ENCODE results near the gene PALM3. TPM values are rescaled to one million over a fixed set of nuclear protein-coding genes. Genes with fewer than 3 reads are reported as not detected.
A peak's percentile ranks its signal among the peaks of the same experiment; 100 is the strongest.

Gene PALM3
- total RNA-seq, 4 donors from 2014 or later: 0.32 to 0.42 TPM; not detected in 2

DNA sequence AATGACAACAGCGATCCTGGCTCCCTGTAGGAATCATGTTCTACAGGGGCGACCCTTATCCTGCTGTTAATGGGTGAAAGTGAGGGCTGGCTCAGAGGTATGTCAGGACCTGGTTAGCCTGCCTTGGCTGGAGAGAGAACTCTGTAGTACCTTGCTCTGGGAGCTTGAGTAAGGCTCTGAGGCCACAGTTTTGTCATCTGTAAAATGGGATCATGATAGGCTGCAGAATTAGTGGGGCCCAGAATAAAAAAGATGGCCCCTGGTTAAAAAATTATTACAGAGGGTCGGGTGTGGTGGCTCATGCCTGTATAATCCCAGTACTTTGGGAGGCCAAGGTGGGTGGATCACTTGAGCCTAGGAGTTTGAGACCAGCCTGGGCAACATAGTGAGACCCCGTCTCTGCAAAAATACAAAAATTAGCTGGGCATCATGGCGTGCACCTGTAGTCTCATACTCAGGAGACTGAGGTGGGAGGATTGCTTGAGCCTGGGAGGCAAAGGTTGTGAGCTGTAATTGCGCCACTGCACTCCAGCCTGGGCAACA is 39.2 kb upstream of the PALM3 start:
- H3K27ac ChIP-seq (replicated peaks in 1 of 4): no peak overlapping the region
- no peak for TF ChIP-seq CTCF (IDR thresholded peaks at IDR 0.05)
- no peak for TF ChIP-seq POLR2A (IDR thresholded peaks at IDR 0.05; ENCODE audit: low read depth)
- TF ChIP-seq POLR2AphosphoS5 (IDR thresholded peaks at IDR 0.05): no peak
- TF ChIP-seq EP300 (IDR thresholded peaks at IDR 0.05): no peak
- H3K36me3 ChIP-seq: peaks cover 72 to 99% (median 94%) of the 10 kb centered on the region in 4 donors
- intact Hi-C loops (cut with DNase I): no loop called here
- H3K4me1 ChIP-seq: peaks cover 0 to 14% (median 4%) of the 10 kb centered on the region in 4 donors
- DNase-seq (ENCODE audit: extremely low spot score): no peak
- no peak overlapping the region for H3K4me3 ChIP-seq
- H3K27me3 ChIP-seq: no peaks in the 10 kb centered on the region
- WGBS: 80% methylated on average over 5 of the region's 6 CpGs
- H3K9me3 ChIP-seq: no peaks in the 10 kb centered on the region

DNA sequence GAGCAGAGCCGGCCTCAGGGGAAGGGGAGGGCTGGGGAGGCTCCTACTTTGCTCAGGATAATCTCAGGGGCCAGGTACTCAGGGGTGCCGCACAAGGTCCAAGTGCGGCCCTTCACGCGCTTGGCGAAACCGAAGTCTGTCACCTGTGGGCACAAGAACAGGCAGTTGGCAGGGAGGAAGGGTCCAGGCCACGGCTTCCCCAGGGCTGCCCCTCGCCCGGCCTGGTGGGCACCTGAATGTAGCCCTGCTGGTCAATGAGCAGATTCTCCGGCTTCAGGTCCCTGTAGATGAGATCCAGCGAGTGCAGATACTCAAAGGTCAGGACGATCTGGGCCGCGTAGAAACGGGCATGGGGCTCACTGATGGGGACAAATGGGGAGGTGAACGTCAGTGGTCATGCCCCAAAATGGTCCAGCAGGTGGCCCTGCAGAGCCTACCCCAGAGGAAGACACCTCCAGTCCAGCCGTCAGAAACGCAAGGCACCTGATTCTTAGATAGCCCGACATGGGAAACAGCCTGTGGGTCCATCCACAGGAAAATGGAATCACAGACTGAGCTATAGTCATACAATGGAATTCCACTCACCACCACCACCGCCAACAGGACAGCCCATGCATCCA is 35.8 kb upstream of the PALM3 start:
- Histone ChIP-seq H3K36me3 (peaks cover 51 to 76% (median 67%) of the 10 kb centered on the region in 4 donors), H3K27ac (replicated peaks in 1 of 4) (no peak overlapping the region), H3K4me1 (peaks cover 0 to 8% (median 3%) of the 10 kb centered on the region in 4 donors), H3K27me3 (no peaks in the 10 kb centered on the region), H3K9me3 (peaks cover 0 to 10% (median 7%) of the 10 kb centered on the region in 4 donors), H3K4me3 (no peak overlapping the region)
- intact Hi-C loops (cut with DNase I): no loop called here
- TF ChIP-seq CTCF (IDR thresholded peaks at IDR 0.05): peak in 2 of 3 experiments; percentile 21 to 26
- no peak for TF ChIP-seq EP300 (IDR thresholded peaks at IDR 0.05)
- no peak for TF ChIP-seq POLR2A (IDR thresholded peaks at IDR 0.05; ENCODE audit: low read depth)
- TF ChIP-seq POLR2AphosphoS5 (IDR thresholded peaks at IDR 0.05): no peak
- 81% methylated on average over 15 of the region's 21 CpGs for WGBS
- DNase-seq (ENCODE audit: extremely low spot score): no peak

- no peak for TF ChIP-seq POLR2A (IDR thresholded peaks at IDR 0.05; ENCODE audit: low read depth)
- TF ChIP-seq POLR2AphosphoS5 (IDR thresholded peaks at IDR 0.05): no peak
- TF ChIP-seq CTCF (IDR thresholded peaks at IDR 0.05): no peak
- no peak for TF ChIP-seq EP300 (IDR thresholded peaks at IDR 0.05)
- DNase-seq (ENCODE audit: extremely low spot score): no peak
- Histone ChIP-seq H3K9me3 (peaks cover 0 to 10% (median 7%) of the 10 kb centered on the region in 4 donors), H3K4me3 (no peak overlapping the region), H3K4me1 (peaks cover 6 to 9% (median 8%) of the 10 kb centered on the region in 4 donors), H3K27me3 (no peaks in the 10 kb centered on the region), H3K27ac (replicated peaks in 1 of 4) (no peak overlapping the region), H3K36me3 (peaks cover 38 to 64% (median 55%) of the 10 kb centered on the region in 4 donors)
- WGBS: 95% methylated on average over 6 of the region's 11 CpGs
- intact Hi-C loops (cut with DNase I): no loop called here
These were observed 34.6 kb upstream of the PALM3 start for GRCh38 chr19:14096272-14096992.

GRCh38 chr19:14094854-14095253 is 33.0 kb upstream of the PALM3 start:
- Histone ChIP-seq H3K4me3 (no peak overlapping the region), H3K27me3 (no peaks in the 10 kb centered on the region), H3K4me1 (peaks cover 8 to 12% (median 9%) of the 10 kb centered on the region in 4 donors), H3K36me3 (peaks cover 25 to 48% (median 40%) of the 10 kb centered on the region in 4 donors), H3K9me3 (peaks cover 0 to 10% (median 7%) of the 10 kb centered on the region in 4 donors), H3K27ac (replicated peaks in 1 of 4) (no peak overlapping the region)
- intact Hi-C loops (cut with DNase I): no loop called here
- 86% methylated on average over 7 of the region's 7 CpGs for WGBS
- TF ChIP-seq CTCF (IDR thresholded peaks at IDR 0.05): no peak
- no peak for TF ChIP-seq POLR2A (IDR thresholded peaks at IDR 0.05; ENCODE audit: low read depth)
- TF ChIP-seq EP300 (IDR thresholded peaks at IDR 0.05): no peak
- TF ChIP-seq POLR2AphosphoS5 (IDR thresholded peaks at IDR 0.05): no peak
- no peak for DNase-seq (ENCODE audit: extremely low spot score)
